DOHH2 (cell line): ENCODE measurements around the gene UTP15.

Source experiments
- H3F3A ChIP-seq: fragments of 200-600 bp; sonication (generic), shearing (Covaris generic); 2 replicates; pipeline ENCODE4 v1.6.0; 2016; ENCODE audit warnings: antibody characterized with exemption, mild to moderate bottlenecking; ENCODE audit not compliant: control insufficient read depth, insufficient read depth
- H3K27ac ChIP-seq: fragments of 200-600 bp; sonication (generic); 2 replicates; pipeline ENCODE4 v1.5.1; 2014; ENCODE audit warnings: low read depth, mild to moderate bottlenecking, low read length, moderate library complexity
- H3K27me3 ChIP-seq: fragments of 200-600 bp; sonication (generic); 2 replicates; pipeline ENCODE4 v1.6.1; 2014; ENCODE audit warnings: mild to moderate bottlenecking, low read length, mixed read lengths; ENCODE audit not compliant: control insufficient read depth
- H3K36me3 ChIP-seq: fragments of 200-600 bp; sonication (generic); 2 replicates; pipeline ENCODE4 v1.6.1; 2014; ENCODE audit warnings: mild to moderate bottlenecking, low read length, moderate library complexity, mixed read lengths; ENCODE audit not compliant: control insufficient read depth
- H3K4me1 ChIP-seq: fragments of 200-600 bp; sonication (generic); 2 replicates; pipeline ENCODE4 v1.6.1; 2014; ENCODE audit warnings: mild to moderate bottlenecking, low read length, mixed read lengths; ENCODE audit not compliant: control insufficient read depth
- H3K4me2 ChIP-seq: fragments of 200-600 bp; sonication (generic); 2 replicates; pipeline ENCODE4 v1.6.0; 2014; ENCODE audit warnings: mild to moderate bottlenecking, low read length, moderate library complexity
- H3K4me3 ChIP-seq: fragments of 200-600 bp; sonication (generic); 2 replicates; pipeline ENCODE4 v1.5.1; 2014; ENCODE audit warnings: mild to moderate bottlenecking, low read length, mixed read lengths
- H3K79me2 ChIP-seq: fragments of 200-600 bp; sonication (generic); 2 replicates; pipeline ENCODE4 v1.6.1; 2014; ENCODE audit warnings: mild to moderate bottlenecking, low read length, mixed read lengths; ENCODE audit not compliant: control insufficient read depth
- H3K9me2 ChIP-seq: fragments of 200-600 bp; sonication (generic); replicated peaks from 2 replicates; pipeline ENCODE4 v1.6.1; 2014; ENCODE audit warnings: mild to moderate bottlenecking, low read length, mixed read lengths; ENCODE audit not compliant: control insufficient read depth
- H3K9me3 ChIP-seq: fragments of 200-600 bp; sonication (generic); 2 replicates; pipeline ENCODE4 v1.6.1; 2014; ENCODE audit warnings: antibody characterized with exemption, low read length, mixed read lengths; ENCODE audit not compliant: control insufficient read depth, insufficient read depth
- H4K20me1 ChIP-seq: fragments of 200-600 bp; sonication (generic); 2 replicates; pipeline ENCODE4 v1.6.0; 2014; ENCODE audit warnings: low read depth, mild to moderate bottlenecking, antibody characterized with exemption, low read length, moderate library complexity; ENCODE audit not compliant: control insufficient read depth, insufficient read depth
- EZH2phosphoT487 ChIP-seq: fragments of 200-600 bp; sonication (generic); IDR thresholded peaks from 2 replicates; pipeline ENCODE4 v1.6.1; 2017; ENCODE audit warnings: borderline replicate concordance, mild to moderate bottlenecking, antibody characterized with exemption, low read length, moderate library complexity, mixed read lengths
- TF ChIP-seq, protein P1 (sequence below): fragments of 200-600 bp; sonication (generic); IDR thresholded peaks from one replicate; pipeline ENCODE4 v1.5.1; 2014; ENCODE audit warnings: antibody characterized with exemption, mild to moderate bottlenecking, low read depth, low read length; ENCODE audit not compliant: poor library complexity, severe bottlenecking

Gene UTP15, protein sequence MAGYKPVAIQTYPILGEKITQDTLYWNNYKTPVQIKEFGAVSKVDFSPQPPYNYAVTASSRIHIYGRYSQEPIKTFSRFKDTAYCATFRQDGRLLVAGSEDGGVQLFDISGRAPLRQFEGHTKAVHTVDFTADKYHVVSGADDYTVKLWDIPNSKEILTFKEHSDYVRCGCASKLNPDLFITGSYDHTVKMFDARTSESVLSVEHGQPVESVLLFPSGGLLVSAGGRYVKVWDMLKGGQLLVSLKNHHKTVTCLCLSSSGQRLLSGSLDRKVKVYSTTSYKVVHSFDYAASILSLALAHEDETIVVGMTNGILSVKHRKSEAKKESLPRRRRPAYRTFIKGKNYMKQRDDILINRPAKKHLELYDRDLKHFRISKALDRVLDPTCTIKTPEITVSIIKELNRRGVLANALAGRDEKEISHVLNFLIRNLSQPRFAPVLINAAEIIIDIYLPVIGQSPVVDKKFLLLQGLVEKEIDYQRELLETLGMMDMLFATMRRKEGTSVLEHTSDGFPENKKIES

DNA sequence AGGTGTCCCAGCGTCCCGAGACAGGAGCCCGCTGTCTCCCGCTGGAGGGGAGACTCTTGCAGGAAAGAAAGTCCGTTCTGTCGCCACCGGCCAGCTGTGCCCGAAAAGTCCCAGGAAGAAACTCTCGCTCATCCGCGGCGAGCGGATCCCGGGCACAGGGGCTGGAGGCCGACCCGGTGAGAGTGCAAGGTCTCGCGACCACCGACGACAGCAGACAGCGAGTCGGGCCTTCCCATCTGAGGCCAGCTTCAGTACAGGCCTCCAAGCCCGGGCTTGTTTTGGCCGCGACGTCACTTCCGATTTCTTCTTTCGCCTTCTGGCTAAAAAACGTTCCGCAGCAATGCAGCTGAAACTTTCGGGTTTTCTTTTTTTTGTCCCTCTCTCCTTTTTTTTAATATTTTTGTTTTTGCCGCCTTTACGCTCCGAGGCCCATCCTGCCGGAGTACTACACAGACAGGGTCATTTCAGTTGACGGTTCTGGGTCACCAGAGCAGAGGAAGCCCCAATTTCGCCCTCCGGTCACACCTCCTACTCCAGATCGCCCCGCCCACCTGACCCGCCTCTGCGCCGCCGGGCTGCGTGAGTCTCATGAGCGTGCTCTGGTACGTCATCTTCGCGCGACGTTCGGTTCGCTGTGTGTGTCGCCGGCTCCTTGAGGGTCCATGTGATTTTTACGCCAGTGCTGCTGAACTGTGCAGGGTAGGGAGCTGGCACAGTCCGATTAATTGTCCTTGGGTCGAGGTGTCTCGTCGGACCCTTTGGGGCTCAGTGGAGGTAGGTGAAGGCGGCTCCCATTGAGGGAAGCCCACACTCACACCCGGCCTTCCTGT is at the start of gene UTP15, which contains the start of gene ANKRA2:
UTP15 (plus strand) TSS at position 605 of the 830 bp plus-strand sequence. CDS start 1,602 bp downstream, outside the sequence.
ANKRA2 (minus strand) TSS at position 501 of the 830 bp plus-strand sequence. CDS start 2,758 bp downstream, outside the sequence.
- TF ChIP-seq, protein P1, sequence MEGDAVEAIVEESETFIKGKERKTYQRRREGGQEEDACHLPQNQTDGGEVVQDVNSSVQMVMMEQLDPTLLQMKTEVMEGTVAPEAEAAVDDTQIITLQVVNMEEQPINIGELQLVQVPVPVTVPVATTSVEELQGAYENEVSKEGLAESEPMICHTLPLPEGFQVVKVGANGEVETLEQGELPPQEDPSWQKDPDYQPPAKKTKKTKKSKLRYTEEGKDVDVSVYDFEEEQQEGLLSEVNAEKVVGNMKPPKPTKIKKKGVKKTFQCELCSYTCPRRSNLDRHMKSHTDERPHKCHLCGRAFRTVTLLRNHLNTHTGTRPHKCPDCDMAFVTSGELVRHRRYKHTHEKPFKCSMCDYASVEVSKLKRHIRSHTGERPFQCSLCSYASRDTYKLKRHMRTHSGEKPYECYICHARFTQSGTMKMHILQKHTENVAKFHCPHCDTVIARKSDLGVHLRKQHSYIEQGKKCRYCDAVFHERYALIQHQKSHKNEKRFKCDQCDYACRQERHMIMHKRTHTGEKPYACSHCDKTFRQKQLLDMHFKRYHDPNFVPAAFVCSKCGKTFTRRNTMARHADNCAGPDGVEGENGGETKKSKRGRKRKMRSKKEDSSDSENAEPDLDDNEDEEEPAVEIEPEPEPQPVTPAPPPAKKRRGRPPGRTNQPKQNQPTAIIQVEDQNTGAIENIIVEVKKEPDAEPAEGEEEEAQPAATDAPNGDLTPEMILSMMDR: no peak
- TF ChIP-seq EZH2phosphoT487: no peak
- H3K27ac ChIP-seq: peak within 1 kb of the TSS; percentile 58
- H3K27me3 ChIP-seq: no peaks in the 10 kb centered on the region
- H3F3A ChIP-seq: no peaks in the 10 kb centered on the region
- H3K4me3 ChIP-seq: peak within 1 kb of the TSS; percentile 84
- H3K4me1 ChIP-seq: peaks cover 24% of the 10 kb centered on the region
- H3K9me3 ChIP-seq: no peaks in the 10 kb centered on the region
- no peaks in the 10 kb centered on the region for H3K9me2 ChIP-seq
- H3K4me2 ChIP-seq: peak within 1 kb of the TSS; percentile 77
- H4K20me1 ChIP-seq: no peaks in the 10 kb centered on the region
- H3K79me2 ChIP-seq: peaks cover 69% of the 10 kb centered on the region
- peaks cover 34% of the 10 kb centered on the region for H3K36me3 ChIP-seq

DNA sequence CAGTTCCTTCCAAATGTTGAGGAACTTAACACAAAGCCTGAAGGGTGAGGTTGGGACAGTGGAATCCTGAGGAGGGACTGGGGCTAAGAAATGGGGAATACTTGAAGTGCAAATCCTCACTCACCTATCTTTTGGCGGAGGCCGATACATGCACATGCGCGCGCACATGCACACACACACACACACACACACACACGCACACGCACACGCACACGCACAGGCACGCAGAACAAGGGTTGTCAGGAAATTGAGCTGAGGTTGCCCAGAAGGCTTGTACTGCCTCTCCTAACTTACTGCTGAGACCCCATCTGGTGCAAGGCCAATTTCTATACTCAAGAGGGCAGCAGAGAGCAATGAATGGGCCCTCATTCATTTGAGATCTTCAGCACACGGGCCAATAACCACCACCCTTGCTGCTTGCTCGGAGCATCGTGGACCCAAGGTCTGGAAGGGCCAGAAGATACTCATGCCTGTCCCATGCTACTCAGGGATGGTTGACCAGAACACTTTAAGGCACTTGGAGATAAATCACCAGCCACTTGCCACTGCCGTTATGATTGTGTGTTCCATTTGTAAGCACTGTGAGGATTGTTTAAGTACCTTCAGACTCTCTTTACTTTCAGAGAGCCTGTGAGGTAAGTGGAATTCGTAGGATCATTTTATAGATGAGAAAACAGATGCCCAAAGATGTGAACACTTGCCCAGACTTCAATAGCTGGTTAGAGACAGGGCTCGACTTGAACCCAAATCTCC is 45.8 kb upstream of the UTP15 start:
- peaks cover 8% of the 10 kb centered on the region for H3K4me1 ChIP-seq
- no peaks in the 10 kb centered on the region for H3F3A ChIP-seq
- H3K36me3 ChIP-seq: no peaks in the 10 kb centered on the region
- H4K20me1 ChIP-seq: no peaks in the 10 kb centered on the region
- no peaks in the 10 kb centered on the region for H3K27me3 ChIP-seq
- no peaks in the 10 kb centered on the region for H3K9me2 ChIP-seq
- no peaks in the 10 kb centered on the region for H3K79me2 ChIP-seq
- TF ChIP-seq, protein P1: peak; percentile 87
- no peak for TF ChIP-seq EZH2phosphoT487
- H3K4me3 ChIP-seq: peak overlapping the region; percentile 68
- H3K27ac ChIP-seq: no peak overlapping the region
- H3K9me3 ChIP-seq: no peaks in the 10 kb centered on the region
- peak overlapping the region; percentile 69 for H3K4me2 ChIP-seq

DNA sequence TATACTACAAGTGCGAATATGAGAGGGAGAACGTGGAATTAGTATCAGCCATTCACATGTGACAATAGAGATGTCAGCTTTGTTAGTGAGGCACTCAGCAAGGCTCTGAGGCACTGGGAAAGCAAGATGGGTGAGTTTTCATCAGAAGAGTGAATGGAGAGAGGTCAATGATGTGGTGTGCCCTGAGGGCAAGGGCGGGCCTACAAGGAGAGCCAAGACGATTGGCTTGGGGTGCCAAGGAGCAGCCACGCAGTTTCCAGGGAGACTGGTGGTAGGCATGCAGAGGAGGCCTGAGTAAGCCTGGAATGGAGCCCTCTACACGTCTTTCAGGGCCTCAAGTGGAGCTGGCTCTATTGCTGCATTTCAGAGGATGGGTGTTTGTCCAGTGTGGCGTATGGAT is 42.6 kb upstream of the UTP15 start:
- no peaks in the 10 kb centered on the region for H4K20me1 ChIP-seq
- H3F3A ChIP-seq: no peaks in the 10 kb centered on the region
- peaks cover 9% of the 10 kb centered on the region for H3K4me1 ChIP-seq
- no peak overlapping the region for H3K4me3 ChIP-seq
- H3K9me2 ChIP-seq: no peaks in the 10 kb centered on the region
- no peaks in the 10 kb centered on the region for H3K9me3 ChIP-seq
- no peaks in the 10 kb centered on the region for H3K36me3 ChIP-seq
- no peaks in the 10 kb centered on the region for H3K27me3 ChIP-seq
- H3K4me2 ChIP-seq: no peak overlapping the region
- no peaks in the 10 kb centered on the region for H3K79me2 ChIP-seq
- H3K27ac ChIP-seq: no peak overlapping the region
- TF ChIP-seq EZH2phosphoT487: no peak
- TF ChIP-seq, protein P1: no peak
